ENCODE results near the gene PTPRE.

- TF ChIP-seq EZH2 (IDR thresholded peaks at IDR 0.05) (no peak), POLR2AphosphoS5 (IDR thresholded peaks at IDR 0.05; ENCODE audit: borderline replicate concordance, low read depth, low read length) (no peak), FOXP2 (optimal IDR thresholded peaks at IDR 0.05; ENCODE audit: control extremely low read depth, extremely low read length, insufficient read depth) (no peak)
Observed at GRCh38 chr10:128055061-128055868, 148.4 kb downstream of the PTPRE start.
